HCEC 1CT (cell line): Measurements from ENCODE around the gene RIMBP2.

Experiments
- DNase-seq: peaks from one replicate; pipeline ENCODE4 v3.0.0-alpha.2; 2017

RIMBP2 gene

GRCh38 chr12:130476451-130477135 is 239.5 kb downstream of the RIMBP2 start:
- DNase-seq, result no peak

GRCh38 chr12:130474599-130475269 is 241.4 kb downstream of the RIMBP2 start:
- DNase-seq, result no peak

GRCh38 chr12:130473266-130473665 is 242.8 kb downstream of the RIMBP2 start:
- DNase-seq, result no peak

GRCh38 chr12:130470969-130471368 is 245.1 kb downstream of the RIMBP2 start:
- DNase-seq, result no peak

- DNase-seq, result no peak
Observed at GRCh38 chr12:130469552-130469951, 246.5 kb downstream of the RIMBP2 start.

GRCh38 chr12:130468700-130469245 is 247.3 kb downstream of the RIMBP2 start:
- no peak for DNase-seq

GRCh38 chr12:130468186-130468585 is 247.9 kb downstream of the RIMBP2 start:
- DNase-seq, result no peak

- no peak for DNase-seq
Observed at GRCh38 chr12:130465626-130466025, 250.5 kb downstream of the RIMBP2 start.

GRCh38 chr12:130465046-130465445 is 251.1 kb downstream of the RIMBP2 start:
- no peak for DNase-seq

- DNase-seq, result no peak
Observed at GRCh38 chr12:130463818-130464670, 252.1 kb downstream of the RIMBP2 start.

GRCh38 chr12:130463275-130463658 is 252.8 kb downstream of the RIMBP2 start:
- no peak for DNase-seq

- DNase-seq, result no peak
Observed at GRCh38 chr12:130462558-130463274, 253.4 kb downstream of the RIMBP2 start.

- no peak for DNase-seq
Observed at GRCh38 chr12:130461839-130462557, 254.1 kb downstream of the RIMBP2 start.

- no peak for DNase-seq
Observed at GRCh38 chr12:130461447-130461815, 254.7 kb downstream of the RIMBP2 start.

- DNase-seq, result no peak
Observed at GRCh38 chr12:130460611-130461446, 255.3 kb downstream of the RIMBP2 start.

- DNase-seq, result no peak
Observed at GRCh38 chr12:130459916-130460315, 256.2 kb downstream of the RIMBP2 start.

GRCh38 chr12:130458341-130458740 is 257.8 kb downstream of the RIMBP2 start:
- DNase-seq, result no peak

GRCh38 chr12:130457215-130457614 is 258.9 kb downstream of the RIMBP2 start:
- DNase-seq, result no peak

- no peak for DNase-seq
Observed at GRCh38 chr12:130456375-130457199, 259.5 kb downstream of the RIMBP2 start.

GRCh38 chr12:130455161-130455560 is 260.9 kb downstream of the RIMBP2 start:
- no peak for DNase-seq
